Common myeloid progenitor, CD34-positive (primary cell): ENCODE data around the gene RHCG.

Source experiments
- CTCF ChIA-PET: fragments of 350-600 bp; sonication (Branson Sonifier 250); formaldehyde crosslinking; loops from one replicate; lab custom pipeline; 2021; ENCODE audit warnings: antibody characterized with exemption; lab: Charles Lee
- POLR2A ChIA-PET: fragments of 350-600 bp; sonication (Branson Sonifier 250); formaldehyde crosslinking; loops from one replicate; lab custom pipeline; 2021; ENCODE audit warnings: antibody characterized with exemption; lab: Charles Lee
- DNase-seq, 3 donors: peaks; one replicate each; pipeline versions ENCODE4 v3.0.0 to v3.0.0-alpha.2; 2013
- H3K27ac ChIP-seq, 2 experiments: 1 replicate in 1 of 2; 2 replicates in 1 of 2; pipeline ENCODE4 v1.7.0; 2013; ENCODE audit warnings: inconsistent platforms in 2 of 2, low read length in 2 of 2, mild to moderate bottlenecking in 2 of 2, low read depth in 1 of 2, moderate library complexity in 1 of 2; ENCODE audit not compliant: severe bottlenecking in 2 of 2, insufficient read depth in 1 of 2, poor library complexity in 1 of 2
- H3K27me3 ChIP-seq, 5 experiments: replicated peaks in 2 of 5; 1 replicate in 3 of 5; 2 replicates in 2 of 5; pipeline versions ENCODE4 v1.6.1 to v1.7.0; 2013; ENCODE audit warnings: low read length in 4 of 5, mild to moderate bottlenecking in 2 of 5, moderate library complexity in 2 of 5, inconsistent platforms in 1 of 5; ENCODE audit not compliant: insufficient read depth in 5 of 5, control insufficient read depth in 4 of 5
- H3K36me3 ChIP-seq, 4 experiments: 1 replicate in 2 of 4; 2 replicates in 2 of 4; pipeline versions ENCODE4 v1.6.1 to v1.7.0; 2013; ENCODE audit warnings: low read length in 3 of 4, control low read depth in 1 of 4, mild to moderate bottlenecking in 1 of 4; ENCODE audit not compliant: control insufficient read depth in 4 of 4, insufficient read depth in 4 of 4
- H3K4me1 ChIP-seq, 4 experiments: 1 replicate in 3 of 4; 2 replicates in 1 of 4; pipeline versions ENCODE4 v1.6.1 to v1.7.1; 2013; ENCODE audit warnings: low read length in 3 of 4, mild to moderate bottlenecking in 3 of 4, control low read depth in 1 of 4, inconsistent platforms in 1 of 4, moderate library complexity in 1 of 4; ENCODE audit not compliant: control insufficient read depth in 4 of 4, insufficient read depth in 4 of 4; ENCODE audit errors: control extremely low read depth in 1 of 4
- H3K4me3 ChIP-seq, 7 experiments: 1 replicate in 4 of 7; 2 replicates in 3 of 7; pipeline versions ENCODE4 v1.5.1 to v1.7.0; 2013; ENCODE audit warnings: mild to moderate bottlenecking in 7 of 7, low read length in 6 of 7, moderate library complexity in 6 of 7, inconsistent platforms in 2 of 7, low read depth in 2 of 7, control low read depth in 1 of 7; ENCODE audit not compliant: insufficient read depth in 4 of 7, control insufficient read depth in 1 of 7; ENCODE audit errors: extremely low read depth in 1 of 7
- H3K9me3 ChIP-seq, 5 experiments: 1 replicate in 4 of 5; 2 replicates in 1 of 5; pipeline versions ENCODE4 v1.6.1 to v1.7.1; 2013; ENCODE audit warnings: low read length in 4 of 5, mild to moderate bottlenecking in 2 of 5, inconsistent platforms in 1 of 5, low read depth in 1 of 5, moderate library complexity in 1 of 5; ENCODE audit not compliant: control insufficient read depth in 4 of 5, insufficient read depth in 2 of 5; ENCODE audit errors: control extremely low read depth in 1 of 5
- WGBS: methylation state at CpG from one replicate; pipeline ENCODE4 v1.1.5; 2013; ENCODE audit not compliant: insufficient coverage; 5-methylcytosine and 5-hydroxymethylcytosine counted together

Gene RHCG

GRCh38 chr15:89515477-89515876, 19.1 kb upstream of the RHCG start:
- Histone ChIP-seq H3K36me3 (no peaks in the 10 kb centered on the region), H3K9me3 (no peaks in the 10 kb centered on the region), H3K4me1 (no peaks in the 10 kb centered on the region), H3K27me3 (peaks cover 0 to 12% (median 0%) of the 10 kb centered on the region in 5 experiments), H3K4me3 (no peak overlapping the region), H3K27ac (no peak overlapping the region)
- POLR2A ChIA-PET: no interaction called here
- DNase-seq: no peak
- CTCF ChIA-PET: no interaction called here
- WGBS: 97% methylated on average over 3 of the region's 4 CpGs

DNA sequence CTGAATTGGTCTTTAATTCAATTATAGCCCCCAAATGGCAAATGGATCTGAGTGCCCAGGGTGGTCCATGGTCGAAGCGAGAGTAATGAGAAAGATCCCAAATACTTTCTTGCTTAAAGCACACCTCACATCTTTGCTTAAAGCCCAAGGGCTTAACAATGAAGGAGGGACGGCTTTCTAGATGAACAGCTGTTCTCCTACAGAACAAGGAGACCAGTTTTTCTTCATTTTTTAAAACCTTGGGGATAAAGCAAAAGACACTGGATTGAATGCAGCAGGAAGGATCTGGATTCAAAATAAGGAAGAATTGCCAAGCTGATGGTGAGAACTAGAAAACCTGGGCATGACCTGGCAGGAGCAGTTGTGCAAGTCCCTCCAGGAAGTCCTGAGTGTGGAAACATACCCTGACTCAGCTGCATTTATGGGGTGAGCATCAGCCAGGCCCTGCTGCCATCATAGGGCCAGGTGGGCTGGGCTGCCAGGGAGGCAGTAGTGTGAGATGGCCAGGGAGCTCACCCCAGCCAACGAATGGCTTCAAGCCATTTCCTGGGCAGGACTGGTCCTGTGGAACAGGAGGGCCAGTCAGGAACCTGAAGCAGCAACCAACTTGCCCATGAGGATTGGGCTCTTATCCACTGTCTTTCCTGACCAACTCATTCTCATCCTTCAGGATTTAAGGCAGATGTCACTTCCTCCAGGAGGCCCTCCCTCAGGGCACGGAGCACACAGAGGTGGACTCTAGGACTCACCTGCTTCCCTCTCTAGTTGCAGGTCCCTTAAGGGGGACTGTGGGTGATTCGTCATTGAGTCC, 18.4 kb upstream of the RHCG start:
- no peaks in the 10 kb centered on the region for H3K9me3 ChIP-seq
- no peaks in the 10 kb centered on the region for H3K36me3 ChIP-seq
- no peaks in the 10 kb centered on the region for H3K4me1 ChIP-seq
- no peak overlapping the region for H3K27ac ChIP-seq
- DNase-seq: peak in 1 of 3 donors; percentile 5
- no peak overlapping the region for H3K4me3 ChIP-seq
- peaks cover 0 to 16% (median 0%) of the 10 kb centered on the region in 5 experiments for H3K27me3 ChIP-seq
- ChIA-PET POLR2A (no interaction called here), CTCF (no interaction called here)
- WGBS: 96% methylated on average over 3 of the region's 6 CpGs

- ChIA-PET POLR2A (no interaction called here), CTCF (no interaction called here)
- Histone ChIP-seq H3K36me3 (no peaks in the 10 kb centered on the region), H3K4me1 (no peaks in the 10 kb centered on the region), H3K4me3 (no peak overlapping the region), H3K27me3 (peaks cover 0 to 19% (median 0%) of the 10 kb centered on the region in 5 experiments), H3K9me3 (no peaks in the 10 kb centered on the region), H3K27ac (no peak overlapping the region)
- no peak for DNase-seq
- 92% methylated on average over 4 of the region's 7 CpGs for WGBS
These were observed 17.8 kb upstream of the RHCG start for GRCh38 chr15:89514186-89514585.

- Histone ChIP-seq H3K27me3 (peaks cover 0 to 19% (median 0%) of the 10 kb centered on the region in 5 experiments), H3K9me3 (no peaks in the 10 kb centered on the region), H3K4me3 (no peak overlapping the region), H3K4me1 (no peaks in the 10 kb centered on the region), H3K36me3 (no peaks in the 10 kb centered on the region), H3K27ac (no peak overlapping the region)
- ChIA-PET CTCF (interaction anchor here (1.2 kb wide), 1 partner anchor 12 kb away, joined by 3 read pairs; no protein-coding TSS in a partner anchor), POLR2A (no interaction called here)
- DNase-seq: no peak
- 80% methylated on average over 3 of the region's 3 CpGs for WGBS
These were observed 16.9 kb upstream of the RHCG start for GRCh38 chr15:89513284-89513683.

DNA sequence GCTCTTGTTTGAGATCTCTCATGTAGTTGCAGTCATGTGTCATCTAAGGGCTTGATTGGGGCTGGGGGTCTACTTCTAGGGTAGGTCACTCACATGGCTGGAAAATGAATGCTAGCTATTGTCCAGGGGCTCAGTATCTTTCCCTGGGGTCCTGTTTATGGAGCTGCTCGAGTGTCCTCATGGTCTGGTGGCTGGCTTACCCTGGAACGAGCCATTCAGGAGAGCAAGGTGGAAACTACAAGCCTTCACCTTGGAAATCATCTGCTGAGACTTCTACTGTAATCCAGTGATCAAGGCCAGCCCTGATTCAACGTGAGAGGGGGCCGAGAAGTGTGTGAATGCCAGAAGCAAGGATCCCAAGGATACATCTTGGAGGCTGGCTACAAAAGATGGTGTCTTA, 16.2 kb upstream of the RHCG start:
- 88% methylated on average over 4 of the region's 4 CpGs for WGBS
- Histone ChIP-seq H3K4me1 (no peaks in the 10 kb centered on the region), H3K27me3 (peaks cover 0 to 19% (median 0%) of the 10 kb centered on the region in 5 experiments), H3K9me3 (no peaks in the 10 kb centered on the region), H3K36me3 (no peaks in the 10 kb centered on the region), H3K4me3 (no peak overlapping the region), H3K27ac (no peak overlapping the region)
- POLR2A ChIA-PET: no interaction called here
- CTCF ChIA-PET: interaction anchor here (1.2 kb wide), 1 partner anchor 12 kb away, joined by 3 read pairs; no protein-coding TSS in a partner anchor
- DNase-seq: no peak

DNA sequence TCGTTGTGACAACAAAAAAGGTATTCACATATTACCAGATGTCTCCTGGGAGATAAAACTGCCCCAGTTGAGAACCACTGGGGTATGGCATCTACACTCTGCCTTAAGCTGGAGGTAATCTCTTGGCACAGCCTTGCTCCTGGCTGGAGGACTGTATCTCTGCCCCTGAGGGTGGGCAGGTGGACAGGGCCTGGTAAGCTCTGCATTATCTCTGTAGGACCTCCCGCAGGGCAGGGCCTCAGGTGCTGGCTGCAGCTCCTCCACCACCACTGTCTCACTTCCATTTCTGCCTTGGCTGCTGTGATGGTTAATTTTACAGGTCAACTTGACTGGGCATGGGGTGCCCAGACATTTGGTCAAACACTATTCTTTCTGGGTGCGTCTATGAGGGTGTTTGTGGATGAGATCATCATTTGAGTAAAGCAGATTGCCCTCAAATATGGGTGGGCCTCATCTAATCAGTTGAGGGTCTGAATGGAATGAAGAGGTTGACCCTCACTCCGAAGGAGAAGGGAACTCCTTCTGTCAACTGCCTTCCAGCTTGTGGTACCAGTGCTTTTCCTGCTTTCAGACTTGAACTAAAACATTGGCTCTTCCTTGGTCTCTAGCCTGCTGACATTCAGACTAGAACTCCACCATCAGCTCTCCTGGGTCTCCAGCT, 9.8 kb upstream of the RHCG start:
- 89% methylated on average over 2 of the region's 4 CpGs for WGBS
- CTCF ChIA-PET: interaction anchor here (2.0 kb wide), 1 partner anchor 14 kb away, joined by 4 read pairs; no protein-coding TSS in a partner anchor
- DNase-seq: no peak
- H3K27me3 ChIP-seq: peaks cover 0 to 11% (median 0%) of the 10 kb centered on the region in 5 experiments
- peaks cover 0 to 2% (median 0%) of the 10 kb centered on the region in 5 experiments for H3K9me3 ChIP-seq
- no peak overlapping the region for H3K27ac ChIP-seq
- no peaks in the 10 kb centered on the region for H3K36me3 ChIP-seq
- POLR2A ChIA-PET: no interaction called here
- no peak overlapping the region for H3K4me3 ChIP-seq
- no peaks in the 10 kb centered on the region for H3K4me1 ChIP-seq

- H3K36me3 ChIP-seq: no peaks in the 10 kb centered on the region
- H3K4me1 ChIP-seq: no peaks in the 10 kb centered on the region
- no peak for DNase-seq
- H3K27ac ChIP-seq: no peak overlapping the region
- POLR2A ChIA-PET: no interaction called here
- WGBS: 100% methylated on average over 1 of the region's 4 CpGs
- peaks cover 0 to 10% (median 5%) of the 10 kb centered on the region in 5 experiments for H3K27me3 ChIP-seq
- CTCF ChIA-PET: no interaction called here
- no peak overlapping the region for H3K4me3 ChIP-seq
- H3K9me3 ChIP-seq: peaks cover 0 to 2% (median 0%) of the 10 kb centered on the region in 5 experiments
These were observed 7.8 kb upstream of the RHCG start for GRCh38 chr15:89504166-89504565.
